GM21723 (cell line): ENCODE measurements around the gene LNX1.

Experiments
- ATAC-seq: cut with Tn5 transposase; IDR thresholded peaks from one replicate; pipeline ENCODE4 v1.9.1; 2021; ENCODE audit warnings: mild to moderate bottlenecking, moderate library complexity; ENCODE audit not compliant: unreplicated experiment

The LNX1 gene

DNA sequence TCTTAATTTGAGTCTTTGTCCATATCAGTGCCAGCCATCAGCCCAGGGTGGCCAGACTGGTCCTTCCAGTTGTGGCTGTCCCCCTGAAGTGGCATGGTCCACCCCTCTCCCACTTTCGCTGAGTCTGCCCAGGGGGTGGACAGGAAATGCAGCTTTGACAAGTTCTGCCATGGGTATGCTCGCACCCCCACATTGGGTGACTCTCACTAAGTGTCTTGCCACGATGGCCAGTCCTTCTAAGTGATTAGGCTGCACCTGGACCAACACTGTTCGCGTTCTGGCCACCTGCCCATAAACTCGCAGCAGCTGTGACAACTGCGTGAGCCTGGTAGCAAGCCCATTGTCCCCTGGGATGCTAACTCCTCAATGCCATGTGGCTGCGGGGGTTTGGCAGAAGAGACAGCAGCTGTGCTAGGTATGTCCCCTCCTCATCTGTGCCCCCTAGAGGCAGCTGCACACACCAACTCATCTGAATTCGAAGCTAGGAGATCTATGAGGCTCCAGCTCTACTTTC lies 10.0 kb upstream of the LNX1 start:
- peak; percentile 77 for ATAC-seq

- ATAC-seq = peak; percentile 70
These were observed 8.3 kb upstream of the LNX1 start for GRCh38 chr4:53599632-53600031.

DNA sequence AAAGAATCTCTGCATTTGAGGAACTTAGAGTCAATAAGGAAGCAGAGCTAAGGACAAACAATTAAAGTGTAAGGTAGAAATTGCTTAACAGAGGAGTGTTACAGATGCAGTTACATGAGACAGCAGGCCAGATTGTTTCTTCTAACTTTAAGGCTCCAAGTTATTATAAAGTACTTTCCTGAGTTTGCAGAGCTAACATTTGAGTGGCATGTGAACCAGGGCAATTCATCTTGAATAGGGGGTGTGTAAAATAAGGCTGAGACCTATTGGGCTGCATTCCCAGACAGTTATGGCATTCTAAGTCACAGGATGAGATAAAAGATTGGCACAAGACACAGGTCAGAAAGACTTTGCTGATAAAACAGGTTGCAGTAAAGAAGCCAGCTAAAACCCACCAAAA lies 7.6 kb upstream of the LNX1 start:
- ATAC-seq = no peak

DNA sequence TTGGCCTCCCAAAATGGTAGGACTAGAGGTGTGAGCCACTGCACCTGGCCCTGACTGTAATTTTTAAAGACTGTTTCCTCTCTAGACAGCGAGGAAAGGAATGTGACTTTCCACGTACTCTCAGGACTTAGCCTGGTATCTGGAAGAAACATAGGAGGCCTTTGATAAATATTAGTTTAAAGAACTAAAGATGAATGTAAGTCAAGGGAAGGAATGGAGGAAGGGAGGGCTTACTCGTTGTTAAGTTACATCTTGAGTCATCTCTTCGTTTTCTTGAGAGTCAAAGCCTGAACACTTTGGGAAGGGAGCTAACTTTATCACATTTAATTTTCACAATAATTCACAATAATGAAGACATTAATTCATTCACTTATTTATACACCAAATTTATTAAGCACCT lies 7.2 kb upstream of the LNX1 start:
- ATAC-seq = no peak

DNA sequence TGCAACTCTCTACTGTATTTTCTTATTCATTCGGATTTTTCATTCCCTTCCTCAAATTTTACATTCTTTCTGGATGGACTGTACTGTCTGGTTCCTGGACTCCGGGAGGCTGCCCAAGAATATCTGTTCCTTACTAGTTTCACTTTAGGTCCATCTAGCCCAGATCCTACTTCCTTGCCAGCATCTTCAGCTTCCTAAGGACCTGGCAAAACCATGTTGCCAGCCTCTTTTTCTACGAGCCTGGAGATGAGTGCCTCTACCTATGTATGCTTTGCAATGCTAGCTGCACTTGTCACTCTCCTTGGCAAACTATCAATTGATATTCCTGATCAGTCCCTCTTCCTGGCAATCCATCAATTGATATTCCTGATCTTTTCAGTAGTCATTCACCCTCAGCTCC lies 5.6 kb upstream of the LNX1 start:
- ATAC-seq = no peak

DNA sequence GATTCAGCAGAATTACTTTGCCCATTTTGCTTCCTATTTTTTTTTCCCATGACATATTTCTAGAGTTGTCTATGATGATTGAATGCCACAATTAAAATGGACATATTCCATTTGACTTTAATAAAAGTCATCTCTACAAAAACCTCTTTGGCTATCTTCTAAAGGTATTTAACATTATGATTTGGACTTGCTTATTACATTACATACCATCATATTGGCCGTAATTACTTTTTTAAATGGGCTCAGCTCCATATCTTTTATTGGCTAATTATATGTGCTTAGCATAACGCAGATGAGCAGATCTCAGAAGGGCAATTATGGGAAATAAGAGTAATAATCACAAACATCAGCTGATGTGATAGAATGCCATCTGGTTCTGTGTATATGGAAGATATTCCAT lies 4.5 kb upstream of the LNX1 start:
- ATAC-seq = no peak

DNA sequence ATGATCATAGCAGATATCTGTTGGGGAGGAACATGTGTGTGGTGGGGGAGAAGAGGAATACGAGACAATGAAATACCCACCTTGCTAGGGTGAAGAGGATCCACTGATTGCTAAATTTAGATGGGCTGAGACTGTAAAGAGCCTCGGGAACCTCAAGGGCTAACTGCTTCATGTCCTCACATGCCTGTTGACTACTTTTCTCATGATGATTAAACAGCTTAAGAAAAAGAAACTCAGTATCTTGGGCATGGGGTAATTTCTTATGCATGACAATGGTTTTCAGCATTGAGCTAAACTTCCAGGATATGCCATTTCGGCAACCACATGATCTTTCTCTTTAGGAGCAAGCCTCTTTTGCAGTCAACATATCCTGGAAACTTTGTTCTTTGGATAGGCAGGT lies 3.9 kb upstream of the LNX1 start:
- no peak for ATAC-seq

- no peak for ATAC-seq
These were observed 2.5 kb upstream of the LNX1 start for GRCh38 chr4:53593765-53594164.

DNA sequence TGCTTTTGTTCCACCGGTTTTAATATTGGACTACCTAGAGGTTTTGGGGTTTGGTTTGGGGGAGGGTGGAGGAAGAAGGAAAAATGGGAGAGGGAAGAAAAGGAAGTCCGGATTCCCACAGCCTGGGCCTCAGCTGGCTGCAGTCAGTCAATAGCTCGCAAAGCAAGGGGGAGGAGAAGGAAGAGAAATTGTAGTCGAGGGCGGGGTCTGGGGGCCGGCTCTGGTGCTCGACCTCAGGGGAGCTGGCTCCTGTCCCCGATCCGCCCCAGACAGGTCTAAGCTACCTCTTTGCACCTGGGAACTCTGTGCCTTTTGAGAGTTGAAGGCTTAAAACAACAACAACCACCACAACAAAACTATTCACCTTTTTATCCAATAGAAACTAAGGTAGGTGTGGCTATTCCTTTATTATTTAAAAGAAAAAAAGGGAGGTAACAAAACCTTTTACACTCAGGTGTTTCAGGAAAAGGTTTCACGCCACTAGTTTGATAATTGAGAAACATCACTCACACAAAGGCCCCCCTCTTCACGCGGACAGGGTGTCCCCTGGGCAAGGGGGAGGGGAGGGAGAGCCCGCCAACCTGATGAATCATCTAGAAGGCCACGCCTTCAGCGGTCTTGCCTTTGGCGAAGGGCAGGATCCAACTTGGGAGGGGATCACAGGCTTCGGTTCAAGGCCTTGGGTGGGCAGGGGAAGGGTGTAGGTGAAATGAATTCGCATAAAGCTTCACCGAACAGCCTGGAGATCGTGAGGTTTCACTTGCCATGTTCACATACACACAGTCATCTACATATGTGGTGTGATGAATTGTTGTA lies 1.6 kb upstream of the LNX1 start:
- ATAC-seq = no peak

DNA sequence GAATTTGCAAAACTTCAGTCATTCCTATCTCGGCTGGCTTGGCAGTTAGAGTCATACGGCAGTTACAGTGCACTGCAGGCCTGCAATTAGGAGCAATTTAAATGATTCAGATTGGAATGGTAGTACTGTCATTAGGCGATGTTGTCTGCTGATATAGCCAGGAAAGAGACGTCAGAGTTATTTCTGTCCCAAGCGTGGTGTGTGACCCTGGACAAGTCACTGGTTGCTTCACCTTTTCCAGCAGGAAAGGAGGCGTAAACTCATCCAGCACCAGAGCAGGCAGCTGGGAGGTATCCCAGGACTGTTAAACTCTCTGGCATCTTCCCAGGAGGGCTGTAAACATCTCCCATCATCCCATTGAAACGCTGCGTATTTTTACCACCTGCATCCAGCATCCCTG lies 836 bp upstream of the LNX1 start:
- no peak for ATAC-seq

GRCh38 chr4:53590187-53590586 lies 1.1 kb downstream of the LNX1 start:
- no peak for ATAC-seq

- no peak for ATAC-seq
These were observed 1.8 kb downstream of the LNX1 start for GRCh38 chr4:53589511-53589910.

DNA sequence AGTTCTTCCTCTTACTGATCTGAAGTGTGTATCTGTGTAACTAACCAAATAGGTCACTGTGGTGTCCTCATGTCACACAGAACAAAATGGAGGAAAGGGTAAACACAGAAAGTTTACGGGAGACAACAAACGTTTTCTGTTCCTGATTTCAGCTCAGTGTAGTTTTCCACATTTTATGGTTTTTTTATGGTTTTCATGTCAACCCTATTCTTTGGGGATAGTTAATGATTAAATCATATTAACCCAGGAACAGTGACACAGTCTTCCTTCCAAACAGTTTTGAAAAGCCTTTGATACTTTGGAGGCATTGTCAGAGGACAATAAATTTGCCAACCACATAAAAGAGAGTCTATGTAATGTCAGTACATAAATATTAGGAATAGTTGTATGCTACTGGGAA lies 4.2 kb downstream of the LNX1 start:
- no peak for ATAC-seq

- no peak for ATAC-seq
These were observed 5.0 kb downstream of the LNX1 start for GRCh38 chr4:53586121-53586816.

DNA sequence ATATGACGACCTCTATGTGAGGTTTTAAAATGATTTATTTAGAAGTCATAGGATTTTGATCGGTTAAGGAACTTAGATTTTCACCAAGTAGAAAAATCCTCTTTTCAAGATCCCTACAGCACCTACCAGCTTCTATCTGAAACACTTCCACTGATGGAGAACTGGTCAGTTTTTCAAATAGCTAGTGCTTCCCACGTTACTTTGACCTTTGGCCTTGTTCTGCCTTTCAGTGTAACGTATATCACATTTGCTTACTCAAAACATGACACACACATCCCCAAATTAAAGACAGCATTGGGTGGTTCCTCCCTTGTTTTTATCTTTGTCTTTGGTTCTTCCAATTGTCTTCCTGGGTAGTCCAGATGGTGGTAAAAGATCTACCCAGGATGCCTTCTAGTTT lies 6.6 kb downstream of the LNX1 start:
- no peak for ATAC-seq

- ATAC-seq = no peak
These were observed 7.8 kb downstream of the LNX1 start for GRCh38 chr4:53583513-53583912.

GRCh38 chr4:53582194-53582593 lies 9.1 kb downstream of the LNX1 start:
- ATAC-seq = no peak

- ATAC-seq = no peak
These were observed 11.0 kb downstream of the LNX1 start for GRCh38 chr4:53580274-53580673.

DNA sequence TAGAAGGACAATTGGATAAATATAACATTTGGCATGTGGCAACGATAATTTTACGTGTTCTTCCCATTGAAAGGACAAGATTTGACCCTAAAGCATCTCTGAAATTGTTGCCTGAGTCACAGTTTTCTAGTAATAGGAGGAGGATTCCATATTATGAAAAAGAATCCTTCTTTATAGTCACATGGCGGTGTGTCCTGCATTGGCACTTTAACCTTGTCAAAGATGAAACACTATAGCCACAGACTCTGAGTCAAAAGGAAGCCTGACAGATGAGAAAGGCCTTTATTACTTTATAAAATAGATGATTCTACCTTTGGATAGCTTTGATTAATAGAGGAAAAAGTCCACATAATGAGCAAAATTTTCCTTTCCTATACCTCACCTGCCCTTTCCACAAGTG lies 11.5 kb downstream of the LNX1 start:
- no peak for ATAC-seq

DNA sequence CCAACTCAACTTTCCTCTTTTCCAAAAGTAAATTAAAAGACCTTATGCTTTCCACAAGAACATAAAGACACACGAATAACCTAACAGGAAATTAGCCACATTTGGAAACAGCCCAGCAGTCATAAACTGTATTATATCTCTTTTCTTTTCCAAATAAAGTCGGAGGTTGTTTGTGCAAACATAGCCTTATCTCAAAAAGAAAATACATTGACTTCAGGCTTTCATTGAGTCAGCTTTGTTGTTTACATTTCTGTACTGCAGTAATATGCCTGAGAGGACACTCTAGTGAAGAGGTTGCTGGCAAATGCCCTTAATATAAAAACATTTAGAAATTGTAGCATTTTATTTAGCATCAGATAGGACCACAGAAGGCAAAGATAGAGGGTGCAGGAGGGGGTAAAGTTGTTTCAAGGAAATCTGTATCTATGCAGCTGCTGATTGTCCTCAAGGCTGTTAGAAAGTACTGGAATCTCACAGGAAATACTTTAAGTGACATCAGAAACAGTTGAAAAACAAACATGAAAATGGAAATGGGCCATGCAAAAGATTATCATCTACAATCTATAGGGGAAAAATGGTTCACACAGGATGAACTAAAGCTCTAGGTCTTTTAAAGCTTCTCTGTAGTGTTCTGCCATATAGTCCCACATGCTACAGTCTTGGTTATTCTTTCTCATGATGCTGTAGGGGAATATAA lies 14.5 kb downstream of the LNX1 start:
- ATAC-seq = no peak

DNA sequence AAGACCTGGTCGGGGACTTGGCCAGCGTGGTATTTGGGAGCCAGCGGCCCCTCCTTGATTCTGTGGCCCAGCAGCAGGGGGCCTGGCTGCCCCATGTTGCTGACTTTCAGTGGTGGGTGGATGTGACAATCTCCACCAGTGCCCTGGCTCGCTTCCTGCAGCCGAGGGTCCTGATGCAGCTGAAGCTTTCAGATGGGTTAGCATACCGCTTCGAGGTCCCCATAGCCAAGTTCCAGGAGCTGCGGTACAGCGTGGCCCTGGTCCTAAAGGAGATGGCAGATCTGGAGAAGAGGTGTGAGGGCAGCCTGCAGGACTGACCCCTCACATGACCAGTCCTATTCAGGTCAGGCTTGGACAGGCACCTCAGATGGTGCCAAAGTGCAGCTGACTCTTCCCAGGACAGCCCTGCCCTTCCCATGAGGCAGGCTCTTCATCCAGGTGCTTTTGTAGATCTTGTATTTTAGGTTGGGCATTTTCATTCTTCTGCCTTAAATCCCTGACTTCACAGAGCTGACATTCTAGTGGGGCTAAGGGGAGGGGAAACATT lies 15.1 kb downstream of the LNX1 start:
- ATAC-seq = no peak
